Ishikawa (cell line): ENCODE data around the gene TRDMT1.

ENCODE experiments used
- CEBPB ChIP-seq: IDR thresholded peaks from 2 replicates; pipeline ENCODE4 v1.6.1; 2012
- CREB1 ChIP-seq: IDR thresholded peaks from 2 replicates; pipeline ENCODE4 v1.6.1; 2012; ENCODE audit warnings: low read depth
- EGR1 ChIP-seq: IDR thresholded peaks from 2 replicates; pipeline ENCODE4 v1.6.1; 2012
- EP300 ChIP-seq: IDR thresholded peaks from 2 replicates; pipeline ENCODE4 v1.6.1; 2012; ENCODE audit warnings: borderline replicate concordance
- FOXM1 ChIP-seq: IDR thresholded peaks from 2 replicates; pipeline ENCODE4 v1.6.1; 2012; ENCODE audit warnings: low read depth, borderline replicate concordance
- MAX ChIP-seq: IDR thresholded peaks from 2 replicates; pipeline ENCODE4 v1.6.1; 2012
- NFIC ChIP-seq: IDR thresholded peaks from 2 replicates; pipeline ENCODE4 v1.6.1; 2012
- RAD21 ChIP-seq: IDR thresholded peaks from 2 replicates; pipeline ENCODE4 v1.6.1; 2012; ENCODE audit warnings: low read depth
- REST ChIP-seq: IDR thresholded peaks from 2 replicates; pipeline ENCODE4 v1.6.1; 2012; ENCODE audit warnings: low read depth, mild to moderate bottlenecking
- TAF1 ChIP-seq: IDR thresholded peaks from 2 replicates; pipeline ENCODE4 v1.6.1; 2012; ENCODE audit warnings: low read depth, mild to moderate bottlenecking
- TCF12 ChIP-seq: IDR thresholded peaks from 2 replicates; pipeline ENCODE4 v1.6.1; 2012; ENCODE audit warnings: low read depth
- TEAD4 ChIP-seq: IDR thresholded peaks from 2 replicates; pipeline ENCODE4 v1.6.1; 2012
- USF1 ChIP-seq: IDR thresholded peaks from 2 replicates; pipeline ENCODE4 v1.6.1; 2012
- YY1 ChIP-seq: IDR thresholded peaks from 2 replicates; pipeline ENCODE4 v1.6.1; 2012; ENCODE audit warnings: low read depth
- ZBTB7A ChIP-seq: IDR thresholded peaks from 2 replicates; pipeline ENCODE4 v1.6.1; 2012; ENCODE audit warnings: low read depth

The TRDMT1 gene

GRCh38 chr10:17229016-17229716, 27.7 kb upstream of the TRDMT1 start:
- no peak for TF ChIP-seq CEBPB
- TF ChIP-seq ZBTB7A = no peak
- TF ChIP-seq NFIC = no peak
- no peak for TF ChIP-seq TCF12
- TF ChIP-seq EP300 = no peak

GRCh38 chr10:17228091-17229015, 26.9 kb upstream of the TRDMT1 start, which contains the start of gene VIM:
TSS of gene VIM (plus strand) at chr10:17228241. CDS start at chr10:17229423, 1,182 bp downstream.
- TF ChIP-seq MAX = no peak
- no peak for TF ChIP-seq REST
- TF ChIP-seq USF1 = no peak
- TF ChIP-seq ZBTB7A = no peak
- no peak for TF ChIP-seq CREB1
- no peak for TF ChIP-seq EGR1
- TF ChIP-seq TAF1 = no peak
- TF ChIP-seq EP300 = no peak
- TF ChIP-seq TEAD4 = no peak
- TF ChIP-seq NFIC = no peak
- no peak for TF ChIP-seq YY1
- no peak; the same call in 1 of the 2 replicates for TF ChIP-seq TCF12
- no peak for TF ChIP-seq FOXM1
- TF ChIP-seq CEBPB = no peak
- TF ChIP-seq RAD21 = no peak

GRCh38 chr10:17227367-17228090, 26.1 kb upstream of the TRDMT1 start:
- TF ChIP-seq MAX = no peak
- TF ChIP-seq CEBPB = no peak
- no peak for TF ChIP-seq YY1
- no peak for TF ChIP-seq REST
- no peak for TF ChIP-seq FOXM1
- no peak for TF ChIP-seq EGR1
- no peak for TF ChIP-seq USF1
- TF ChIP-seq TEAD4 = no peak
- TF ChIP-seq CREB1 = no peak
- TF ChIP-seq TCF12 = no peak
- no peak for TF ChIP-seq NFIC
- no peak for TF ChIP-seq EP300
- no peak for TF ChIP-seq TAF1
- no peak for TF ChIP-seq ZBTB7A
- TF ChIP-seq RAD21 = no peak

- TF ChIP-seq REST (no peak), CREB1 (no peak), EGR1 (no peak), MAX (no peak), YY1 (no peak), CEBPB (no peak), ZBTB7A (no peak), USF1 (no peak), NFIC (no peak), TAF1 (no peak), RAD21 (no peak), TEAD4 (no peak), FOXM1 (no peak), EP300 (no peak), TCF12 (no peak)
Observed at GRCh38 chr10:17226891-17227303, 25.4 kb upstream of the TRDMT1 start.
